Body of pancreas (tissue), 4 donors: ENCODE data around the gene FBXL7. TPM values are rescaled to one million over a fixed set of nuclear protein-coding genes. Genes with fewer than 3 reads are reported as not detected.

ENCODE experiments used
- ATAC-seq: fragments of 150-250 bp; one replicate; pipeline ENCODE4 v1.9.1; 2016
- DNase-seq, 4 donors: peaks; one replicate each; pipeline ENCODE4 v3.0.0-alpha.2; 2019
- H3K27ac ChIP-seq, 4 donors: fragments of 200-600 bp; sonication (generic); 1 replicate in 3 of 4; 2 replicates in 1 of 4; pipeline versions ENCODE4 v1.5.1 to v1.6.1; 2016 to 2019; ENCODE audit warnings: mild to moderate bottlenecking in 1 of 4, mixed read lengths in 1 of 4, moderate library complexity in 1 of 4
- H3K27me3 ChIP-seq, 2 donors: fragments of 200-600 bp; sonication (generic); one replicate each; pipeline ENCODE4 v1.6.0; 2016; ENCODE audit warnings: mild to moderate bottlenecking in 1 of 2
- H3K36me3 ChIP-seq, 2 donors: fragments of 200-600 bp; sonication (generic); replicated peaks in 1 of 2; 2 replicates each; pipeline ENCODE4 v1.5.1; 2016; ENCODE audit warnings: low read depth in 2 of 2; ENCODE audit not compliant: insufficient read depth in 1 of 2
- H3K4me1 ChIP-seq: fragments of 200-600 bp; sonication (generic); one replicate; pipeline ENCODE4 v1.6.0; 2016
- H3K4me3 ChIP-seq, 2 donors: fragments of 200-600 bp; sonication (generic); 1 replicate in 1 of 2; 2 replicates in 1 of 2; pipeline ENCODE4 v1.5.1; 2016 to 2019
- H3K9me3 ChIP-seq, 3 donors: fragments of 200-600 bp; sonication (generic); 1 replicate in 2 of 3; 2 replicates in 1 of 3; pipeline ENCODE4 v1.5.1; 2016
- POLR2A ChIP-seq, 3 donors: fragments of 450-650 bp; IDR thresholded peaks; one replicate each; pipeline ENCODE4 v1.6.1; 2016; ENCODE audit warnings: antibody characterized with exemption in 3 of 3, mild to moderate bottlenecking in 2 of 3
- WGBS, 2 donors: methylation state at CpG; one replicate each; pipeline ENCODE4 v1.1.5; 2017; 5-methylcytosine and 5-hydroxymethylcytosine counted together
- intact Hi-C: fragments of 100-400 bp; cut with DNase I; formaldehyde crosslinking; loops from one replicate; pipeline ENCODE4 v1.15.1; 2023
- total RNA-seq, 2 donors: library from RNA; depleted of rRNA; stranded (reverse); fragments of >200 nt; gene quantifications; one replicate each; pipeline ENCODE4 v1.1.0, GENCODE V29; 2016
- TF ChIP-seq, protein P1 (sequence below), 7 experiments: fragments of 450-650 bp in 4 of 7; fragments of 200-600 bp in 3 of 7; sonication (generic) in 3 of 7; IDR thresholded peaks; one replicate each; pipeline ENCODE4 v1.5.1; 2016 to 2019; ENCODE audit warnings: antibody characterized with exemption in 7 of 7

The FBXL7 gene
- total RNA-seq, 2 donors from 2014 or later, result 3.1 to 4.0 TPM

- intact Hi-C loops, result no loop called here
- no peak for ATAC-seq
- Histone ChIP-seq H3K4me3 (no peak overlapping the region), H3K9me3 (no peaks in the 10 kb centered on the region), H3K27me3 (no peaks in the 10 kb centered on the region), H3K4me1 (no peaks in the 10 kb centered on the region), H3K27ac (no peak overlapping the region), H3K36me3 (no peaks in the 10 kb centered on the region)
- no peak for DNase-seq
- TF ChIP-seq POLR2A (IDR thresholded peaks at IDR 0.05), result no peak
- TF ChIP-seq, protein P1, sequence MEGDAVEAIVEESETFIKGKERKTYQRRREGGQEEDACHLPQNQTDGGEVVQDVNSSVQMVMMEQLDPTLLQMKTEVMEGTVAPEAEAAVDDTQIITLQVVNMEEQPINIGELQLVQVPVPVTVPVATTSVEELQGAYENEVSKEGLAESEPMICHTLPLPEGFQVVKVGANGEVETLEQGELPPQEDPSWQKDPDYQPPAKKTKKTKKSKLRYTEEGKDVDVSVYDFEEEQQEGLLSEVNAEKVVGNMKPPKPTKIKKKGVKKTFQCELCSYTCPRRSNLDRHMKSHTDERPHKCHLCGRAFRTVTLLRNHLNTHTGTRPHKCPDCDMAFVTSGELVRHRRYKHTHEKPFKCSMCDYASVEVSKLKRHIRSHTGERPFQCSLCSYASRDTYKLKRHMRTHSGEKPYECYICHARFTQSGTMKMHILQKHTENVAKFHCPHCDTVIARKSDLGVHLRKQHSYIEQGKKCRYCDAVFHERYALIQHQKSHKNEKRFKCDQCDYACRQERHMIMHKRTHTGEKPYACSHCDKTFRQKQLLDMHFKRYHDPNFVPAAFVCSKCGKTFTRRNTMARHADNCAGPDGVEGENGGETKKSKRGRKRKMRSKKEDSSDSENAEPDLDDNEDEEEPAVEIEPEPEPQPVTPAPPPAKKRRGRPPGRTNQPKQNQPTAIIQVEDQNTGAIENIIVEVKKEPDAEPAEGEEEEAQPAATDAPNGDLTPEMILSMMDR (IDR thresholded peaks at IDR 0.05), result no peak
- 96 to 100% methylated on average over 1 of the region's 1 CpG for WGBS, 2 donors
These were observed 97.8 kb downstream of the FBXL7 start for GRCh38 chr5:15597804-15598203.

DNA sequence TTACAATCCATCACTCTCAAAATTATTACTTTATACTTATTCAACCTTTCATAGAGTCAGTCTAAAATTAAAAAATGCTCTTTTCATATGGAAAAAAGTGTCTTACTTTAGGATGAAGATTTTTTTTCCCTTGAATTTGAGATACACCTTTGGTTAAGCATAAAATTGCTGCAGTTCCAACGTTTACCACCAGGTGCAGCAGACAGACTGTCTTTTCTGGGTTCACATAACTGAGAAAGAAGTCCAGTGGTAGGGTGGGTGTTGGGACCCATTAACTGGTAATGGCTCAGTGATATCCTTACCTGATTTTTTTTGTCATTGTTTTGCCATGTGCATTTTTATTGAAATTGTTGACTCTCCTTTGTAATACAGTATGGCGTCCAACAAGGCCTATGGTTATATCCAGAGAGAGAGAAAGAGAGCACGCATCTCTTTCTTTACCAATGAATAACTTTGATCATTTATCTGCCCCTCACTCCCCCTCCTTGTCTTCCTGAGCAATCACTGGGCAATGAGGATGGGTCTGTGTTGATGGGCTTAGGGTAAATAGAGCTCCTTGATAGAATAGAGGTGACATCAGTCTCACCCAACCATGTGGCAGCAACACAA is 98.4 kb downstream of the FBXL7 start:
- Histone ChIP-seq H3K36me3 (no peaks in the 10 kb centered on the region), H3K4me3 (no peak overlapping the region), H3K27ac (no peak overlapping the region), H3K9me3 (no peaks in the 10 kb centered on the region), H3K4me1 (no peaks in the 10 kb centered on the region), H3K27me3 (no peaks in the 10 kb centered on the region)
- TF ChIP-seq, protein P1 (IDR thresholded peaks at IDR 0.05), result peak in 4 of 7 experiments; percentile 1 to 40 (median 17)
- TF ChIP-seq POLR2A (IDR thresholded peaks at IDR 0.05), result no peak
- intact Hi-C loops, result no loop called here
- no peak for ATAC-seq
- DNase-seq, result no peak
- WGBS, 2 donors, result 58 to 59% methylated on average over 3 of the region's 3 CpGs

GRCh38 chr5:15600035-15600434 is 100.1 kb downstream of the FBXL7 start:
- H3K9me3 ChIP-seq, result no peaks in the 10 kb centered on the region
- no peak for DNase-seq
- no peaks in the 10 kb centered on the region for H3K27me3 ChIP-seq
- H3K4me1 ChIP-seq, result no peaks in the 10 kb centered on the region
- no peak overlapping the region for H3K27ac ChIP-seq
- intact Hi-C loops, result no loop called here
- H3K4me3 ChIP-seq, result no peak overlapping the region
- ATAC-seq, result no peak
- WGBS, 2 donors, result 41 to 53% methylated on average over 4 of the region's 4 CpGs
- H3K36me3 ChIP-seq, result no peaks in the 10 kb centered on the region
- TF ChIP-seq, protein P1 (IDR thresholded peaks at IDR 0.05), result no peak
- TF ChIP-seq POLR2A (IDR thresholded peaks at IDR 0.05), result no peak

- no peaks in the 10 kb centered on the region for H3K36me3 ChIP-seq
- intact Hi-C loops, result no loop called here
- ATAC-seq (no peak), DNase-seq (no peak)
- no peaks in the 10 kb centered on the region for H3K27me3 ChIP-seq
- TF ChIP-seq POLR2A (IDR thresholded peaks at IDR 0.05), result no peak
- TF ChIP-seq, protein P1 (IDR thresholded peaks at IDR 0.05), result no peak
- H3K4me1 ChIP-seq, result no peaks in the 10 kb centered on the region
- no peak overlapping the region for H3K27ac ChIP-seq
- H3K4me3 ChIP-seq, result no peak overlapping the region
- WGBS, 2 donors, result 41 to 71% methylated on average over 4 of the region's 4 CpGs
- no peaks in the 10 kb centered on the region for H3K9me3 ChIP-seq
These were observed 101.3 kb downstream of the FBXL7 start for GRCh38 chr5:15601274-15601673.

DNA sequence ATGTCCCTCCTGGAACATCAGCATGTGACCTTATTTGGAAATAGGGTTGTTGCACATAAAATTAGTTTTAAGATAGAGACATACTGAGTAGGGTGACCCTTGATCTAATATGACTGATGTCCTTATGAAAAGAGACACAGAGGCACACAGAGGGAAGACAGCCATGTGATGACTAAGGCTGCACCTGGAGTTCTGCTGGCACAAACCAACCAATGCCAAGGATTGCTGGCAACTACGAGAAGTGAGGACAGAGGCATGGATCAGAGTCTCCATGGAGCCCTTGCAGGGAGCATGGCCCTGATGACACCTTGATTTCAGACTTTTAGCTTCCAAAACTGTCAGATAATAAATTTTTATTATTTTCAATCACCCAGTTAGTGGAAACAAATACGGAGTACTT is 101.9 kb downstream of the FBXL7 start:
- 70 to 80% methylated on average over 2 of the region's 2 CpGs for WGBS, 2 donors
- no peaks in the 10 kb centered on the region for H3K27me3 ChIP-seq
- TF ChIP-seq, protein P1 (IDR thresholded peaks at IDR 0.05), result no peak
- TF ChIP-seq POLR2A (IDR thresholded peaks at IDR 0.05), result no peak
- no peaks in the 10 kb centered on the region for H3K9me3 ChIP-seq
- intact Hi-C loops, result no loop called here
- no peaks in the 10 kb centered on the region for H3K4me1 ChIP-seq
- H3K36me3 ChIP-seq, result no peaks in the 10 kb centered on the region
- H3K4me3 ChIP-seq, result no peak overlapping the region
- no peak overlapping the region for H3K27ac ChIP-seq
- DNase-seq (no peak), ATAC-seq (no peak)
